A549 (cell line): ENCODE measurements around the gene STK16. TPM values are rescaled to one million over a fixed set of nuclear protein-coding genes. Genes with fewer than 3 reads are reported as not detected.

Source experiments
- ATAC-seq, 2 experiments: fragments of 200-7000 bp in 1 of 2; fragments of >200 bp in 1 of 2; cut with Nextera tagmentation in 1 of 2; cut with Tn5 transposase in 1 of 2; 3 replicates each; pipeline versions ENCODE4 v1.8.0 to v1.9.1; 2018 to 2020; ENCODE audit warnings: mild to moderate bottlenecking in 1 of 2, moderate library complexity in 1 of 2
- CTCF ChIA-PET: fragments of 300-600 bp; sonication (Branson Sonifier 250); formaldehyde crosslinking; extraction: SDS; loops from one replicate; lab custom pipeline; 2021; ENCODE audit warnings: antibody characterized with exemption, inconsistent platforms; lab: Yijun Ruan, JAX
- POLR2A ChIA-PET: fragments of 350-600 bp; formaldehyde crosslinking; extraction: SDS; loops from one replicate; lab custom pipeline; 2021; ENCODE audit warnings: antibody characterized with exemption, inconsistent platforms; lab: Yijun Ruan, JAX
- DNase-seq, 2 experiments: peaks; one replicate each; pipeline versions ENCODE4 v3.0.0 to v3.0.0-alpha.2; 2011 to 2016; ENCODE audit warnings: low read depth in 1 of 2, low spot score in 1 of 2
- FAIRE-seq: peaks from 2 replicates; lab custom pipeline; 2011; peaks lifted over from hg19 to GRCh38; lab: Jason Lieb, UNC
- H3K27ac ChIP-seq, 2 experiments: fragments of >200 bp; sonication (Bioruptor Twin); formaldehyde crosslinking; 3 replicates each; pipeline ENCODE4 v1.5.1; 2016 to 2017
- H3K4me1 ChIP-seq: fragments of >200 bp; sonication (Bioruptor Twin); formaldehyde crosslinking; 3 replicates; pipeline ENCODE4 v1.6.1; 2016
- H3K4me2 ChIP-seq: fragments of >200 bp; sonication (Bioruptor Twin); formaldehyde crosslinking; 3 replicates; pipeline ENCODE4 v1.6.1; 2016
- H3K4me3 ChIP-seq: fragments of >200 bp; sonication (Bioruptor Twin); formaldehyde crosslinking; 3 replicates; pipeline ENCODE4 v1.5.1; 2016
- H3K9me3 ChIP-seq: fragments of >200 bp; sonication (Bioruptor Twin); formaldehyde crosslinking; 3 replicates; pipeline ENCODE4 v1.6.1; 2016
- ATOH8 ChIP-seq: fragments of 250-450 bp; sonication (Bioruptor Pico); IDR thresholded peaks from 2 replicates; pipeline ENCODE4 v1.5.0; 2020; ENCODE audit warnings: low read depth, mild to moderate bottlenecking, moderate library complexity
- CBX8 ChIP-seq: fragments of 200-600 bp; sonication (generic); IDR thresholded peaks from 2 replicates; pipeline ENCODE4 v1.6.1; 2016
- CEBPB ChIP-seq, 2 experiments: fragments of >200 bp in 1 of 2; sonication (Bioruptor Twin) in 1 of 2; formaldehyde crosslinking in 1 of 2; IDR thresholded peaks; 2 replicates each; pipeline ENCODE4 v1.6.1; 2012 to 2016
- CTCF ChIP-seq: fragments of >200 bp; sonication (Bioruptor Twin); formaldehyde crosslinking; IDR thresholded peaks from 3 replicates; pipeline ENCODE4 v1.5.1; 2016
- EP300 ChIP-seq, 2 experiments: fragments of >200 bp; sonication (Bioruptor Twin); formaldehyde crosslinking; IDR thresholded peaks; 2 replicates in 1 of 2; 3 replicates in 1 of 2; pipeline ENCODE4 v1.6.1; 2016 to 2017
- ESRRA ChIP-seq: fragments of 150-350 bp; IDR thresholded peaks from 2 replicates; pipeline ENCODE4 v1.6.1; 2014; ENCODE audit warnings: mild to moderate bottlenecking, low read length, borderline replicate concordance
- FOSL2 ChIP-seq, 2 experiments: fragments of 450-650 bp in 1 of 2; fragments of >200 bp in 1 of 2; sonication (Bioruptor Twin) in 1 of 2; formaldehyde crosslinking; IDR thresholded peaks; 2 replicates each; pipeline versions ENCODE4 v1.5.0 to v1.6.1; 2016 to 2020; ENCODE audit warnings: mild to moderate bottlenecking in 1 of 2, moderate library complexity in 1 of 2
- HDAC2 ChIP-seq: fragments of 200-600 bp; sonication (generic); IDR thresholded peaks from 2 replicates; pipeline ENCODE4 v1.6.1; 2016
- HES2 ChIP-seq: fragments of >200 bp; sonication (Bioruptor Twin); formaldehyde crosslinking; IDR thresholded peaks from 2 replicates; pipeline ENCODE4 v1.6.1; 2016
- HEYL ChIP-seq: fragments of 250-450 bp; sonication (Bioruptor Pico); IDR thresholded peaks from 2 replicates; pipeline ENCODE4 v1.8.0; 2021; ENCODE audit warnings: mild to moderate bottlenecking, moderate library complexity
- HOXA7 ChIP-seq: fragments of 250-450 bp; sonication (Bioruptor Pico); IDR thresholded peaks from 2 replicates; pipeline ENCODE4 v1.5.0; 2020; ENCODE audit warnings: mild to moderate bottlenecking, moderate library complexity
- HOXB5 ChIP-seq: fragments of 250-450 bp; sonication (Bioruptor Pico); IDR thresholded peaks from 2 replicates; pipeline ENCODE4 v1.5.0; 2020; ENCODE audit warnings: mild to moderate bottlenecking, moderate library complexity
- JUNB ChIP-seq: fragments of >200 bp; sonication (Bioruptor Twin); formaldehyde crosslinking; IDR thresholded peaks from 2 replicates; pipeline ENCODE4 v1.6.1; 2016
- MAX ChIP-seq: IDR thresholded peaks from 2 replicates; pipeline ENCODE4 v1.6.1; 2012
- MAZ ChIP-seq: fragments of 150-350 bp; IDR thresholded peaks from 2 replicates; pipeline ENCODE4 v1.6.1; 2014; ENCODE audit warnings: antibody characterized with exemption, low read depth, low read length, borderline replicate concordance
- MYC ChIP-seq: IDR thresholded peaks from 2 replicates; pipeline ENCODE4 v1.6.1; 2012; ENCODE audit warnings: mild to moderate bottlenecking, inconsistent platforms, low read length, improper control_type of control experiment, borderline replicate concordance
- NR3C1 ChIP-seq: fragments of >200 bp; sonication (Bioruptor Twin); formaldehyde crosslinking; IDR thresholded peaks from 3 replicates; pipeline ENCODE4 v1.6.1; 2017
- PBX3 ChIP-seq: IDR thresholded peaks from 2 replicates; pipeline ENCODE4 v1.6.1; 2012
- RAD21 ChIP-seq, 2 experiments: fragments of >200 bp in 1 of 2; sonication (Bioruptor Twin) in 1 of 2; formaldehyde crosslinking in 1 of 2; IDR thresholded peaks in 1 of 2; conservative IDR thresholded peaks in 1 of 2; 2 replicates in 1 of 2; 3 replicates in 1 of 2; pipeline ENCODE4 v1.6.1; 2012 to 2018; ENCODE audit warnings: inconsistent platforms in 1 of 2
- RARB ChIP-seq: fragments of 250-450 bp; sonication (Bioruptor Pico); IDR thresholded peaks from 2 replicates; pipeline ENCODE4 v1.8.0; 2021; ENCODE audit warnings: mild to moderate bottlenecking, moderate library complexity
- REST ChIP-seq: fragments of 200-600 bp; sonication (generic); IDR thresholded peaks from 2 replicates; pipeline ENCODE4 v1.6.1; 2016; ENCODE audit warnings: antibody characterized with exemption, mild to moderate bottlenecking, moderate library complexity
- RFX5 ChIP-seq: fragments of 450-650 bp; IDR thresholded peaks from 2 replicates; pipeline ENCODE4 v1.7.1; 2014; ENCODE audit warnings: antibody characterized with exemption, mild to moderate bottlenecking, moderate library complexity
- SMC3 ChIP-seq: fragments of >200 bp; sonication (Bioruptor Twin); formaldehyde crosslinking; IDR thresholded peaks from 3 replicates; pipeline ENCODE4 v1.6.1; 2018; ENCODE audit warnings: inconsistent platforms
- USF2 ChIP-seq: fragments of 450-650 bp; IDR thresholded peaks from 2 replicates; pipeline ENCODE4 v1.6.1; 2014; ENCODE audit warnings: antibody characterized with exemption
- WGBS: methylation state at CpG from one replicate; pipeline ENCODE4 v1.1.6; 2017; ENCODE audit errors: missing lambda C conversion rate; 5-methylcytosine and 5-hydroxymethylcytosine counted together
- polyA plus RNA-seq, 4 experiments: library from polyadenylated mRNA; depleted of rRNA in 3 of 4; stranded (reverse); fragments of >200 nt; fragmentation: RNase III in 1 of 4; extraction: RNeasy Plus Mini Kit Qiagen cat#74134 plus additional on column Dnase treatment in 1 of 4; gene quantifications; 2 replicates in 3 of 4; 3 replicates in 1 of 4; pipeline ENCODE4 v1.2.3, GENCODE V29; 2011 to 2017

The STK16 gene
- polyA plus RNA-seq, 2 of the 4 experiments (the other 2 are of a cell fraction), result 37.0 to 43.3 TPM

GRCh38 chr2:219277703-219278654 is 32.7 kb downstream of the STK16 start:
- CTCF ChIA-PET, result interaction anchor here (0.6 to 16.2 kb wide), 39 partner anchors 8 to 312 kb away, joined by 3 to 540 read pairs (median 5); partner anchors contain the start of genes ABCB6, ANKZF1, ATG9A and CNPPD1
- H3K27ac ChIP-seq, result peak overlapping the region; percentile 96 to 99
- peaks cover 67% of the 10 kb centered on the region for H3K4me1 ChIP-seq
- peak overlapping the region; percentile 66; the same call in 2 of the 3 replicates for H3K4me3 ChIP-seq
- peak; percentile 9 to 37; a peak in 4 of 6 replicates for ATAC-seq
- no peaks in the 10 kb centered on the region for H3K9me3 ChIP-seq
- H3K4me2 ChIP-seq, result peak overlapping the region; percentile 95
- POLR2A ChIA-PET, result interaction anchor here (0.9 to 3.0 kb wide), 12 partner anchors 15 to 101 kb away, joined by 3 to 51 read pairs (median 7); partner anchors contain the start of genes ABCB6, ANKZF1, ATG9A and CNPPD1
- no peak for TF ChIP-seq CBX8
- no peak for TF ChIP-seq EP300 (IDR thresholded peaks at IDR 0.05)
- peak; percentile 12; the same call in 1 of the 2 replicates for TF ChIP-seq HOXB5 (CRISPR knock-in tag)
- TF ChIP-seq MYC, result no peak
- no peak for TF ChIP-seq FOSL2 (IDR thresholded peaks at IDR 0.05)
- TF ChIP-seq FOSL2 (CRISPR knock-in tag; IDR thresholded peaks at IDR 0.05), result 0 out of 2 replicates have a peak, but pooled peaks have one; percentile 7
- peak; percentile 66 for TF ChIP-seq SMC3
- TF ChIP-seq REST, result no peak
- TF ChIP-seq MAZ, result no peak
- TF ChIP-seq USF2, result no peak
- TF ChIP-seq RARB (CRISPR knock-in tag), result no peak
- no peak for TF ChIP-seq ATOH8 (CRISPR knock-in tag)
- no peak for TF ChIP-seq HOXA7 (CRISPR knock-in tag)
- peak; percentile 30; the same call in 1 of the 2 replicates for TF ChIP-seq MAX
- TF ChIP-seq RFX5, result no peak
- peak; percentile 73 for TF ChIP-seq RAD21 (conservative IDR thresholded peaks at IDR 0.05 in 1 of 2, IDR thresholded peaks at IDR 0.05 in 1 of 2)
- no peak for TF ChIP-seq NR3C1
- no peak for TF ChIP-seq JUNB
- no peak for TF ChIP-seq ESRRA
- no peak for TF ChIP-seq CEBPB (IDR thresholded peaks at IDR 0.05)
- TF ChIP-seq PBX3, result no peak
- TF ChIP-seq CTCF, result peak; percentile 86
- no peak for TF ChIP-seq HES2
- TF ChIP-seq HEYL (CRISPR knock-in tag), result no peak
- no peak for TF ChIP-seq HDAC2
- peak; percentile 72 to 83 for DNase-seq
- FAIRE-seq, result no peak
- WGBS, result 35% methylated on average over 25 of the region's 25 CpGs
